Body of pancreas (tissue), 4 donors: Measurements from ENCODE around the gene UTP11. TPM values are rescaled to one million over a fixed set of nuclear protein-coding genes. Genes with fewer than 3 reads are reported as not detected.

Source experiments
- ATAC-seq: fragments of 150-250 bp; one replicate; pipeline ENCODE4 v1.9.1; 2016
- DNase-seq, 4 donors: peaks; one replicate each; pipeline ENCODE4 v3.0.0-alpha.2; 2019
- H3K27ac ChIP-seq, 4 donors: fragments of 200-600 bp; sonication (generic); 1 replicate in 3 of 4; 2 replicates in 1 of 4; pipeline versions ENCODE4 v1.5.1 to v1.6.1; 2016 to 2019; ENCODE audit warnings: mild to moderate bottlenecking in 1 of 4, mixed read lengths in 1 of 4, moderate library complexity in 1 of 4
- H3K27me3 ChIP-seq, 2 donors: fragments of 200-600 bp; sonication (generic); one replicate each; pipeline ENCODE4 v1.6.0; 2016; ENCODE audit warnings: mild to moderate bottlenecking in 1 of 2
- H3K36me3 ChIP-seq, 2 donors: fragments of 200-600 bp; sonication (generic); replicated peaks in 1 of 2; 2 replicates each; pipeline ENCODE4 v1.5.1; 2016; ENCODE audit warnings: low read depth in 2 of 2; ENCODE audit not compliant: insufficient read depth in 1 of 2
- H3K4me1 ChIP-seq: fragments of 200-600 bp; sonication (generic); one replicate; pipeline ENCODE4 v1.6.0; 2016
- H3K4me3 ChIP-seq, 2 donors: fragments of 200-600 bp; sonication (generic); 1 replicate in 1 of 2; 2 replicates in 1 of 2; pipeline ENCODE4 v1.5.1; 2016 to 2019
- H3K9me3 ChIP-seq, 3 donors: fragments of 200-600 bp; sonication (generic); 1 replicate in 2 of 3; 2 replicates in 1 of 3; pipeline ENCODE4 v1.5.1; 2016
- CTCF ChIP-seq, 7 experiments: fragments of 450-650 bp in 4 of 7; fragments of 200-600 bp in 3 of 7; sonication (generic) in 3 of 7; IDR thresholded peaks; one replicate each; pipeline ENCODE4 v1.5.1; 2016 to 2019; ENCODE audit warnings: antibody characterized with exemption in 7 of 7
- POLR2A ChIP-seq, 3 donors: fragments of 450-650 bp; IDR thresholded peaks; one replicate each; pipeline ENCODE4 v1.6.1; 2016; ENCODE audit warnings: antibody characterized with exemption in 3 of 3, mild to moderate bottlenecking in 2 of 3
- WGBS, 2 donors: methylation state at CpG; one replicate each; pipeline ENCODE4 v1.1.5; 2017; 5-methylcytosine and 5-hydroxymethylcytosine counted together
- intact Hi-C: fragments of 100-400 bp; cut with DNase I; formaldehyde crosslinking; loops from one replicate; pipeline ENCODE4 v1.15.1; 2023
- total RNA-seq, 2 donors: library from RNA; depleted of rRNA; stranded (reverse); fragments of >200 nt; gene quantifications; one replicate each; pipeline ENCODE4 v1.1.0, GENCODE V29; 2016

UTP11 gene
- total RNA-seq, 2 donors from 2014 or later: 10.9 to 13.2 TPM

GRCh38 chr1:38027201-38028104 lies 14.9 kb downstream of the UTP11 start:
- Histone ChIP-seq H3K4me3 (no peak overlapping the region), H3K36me3 (peaks cover 0 to 24% of the 10 kb centered on the region in 2 donors), H3K27me3 (no peaks in the 10 kb centered on the region), H3K4me1 (peaks cover 31% of the 10 kb centered on the region), H3K9me3 (no peaks in the 10 kb centered on the region), H3K27ac (no peak overlapping the region)
- DNase-seq (no peak), ATAC-seq (no peak)
- no peak for TF ChIP-seq POLR2A (IDR thresholded peaks at IDR 0.05)
- no peak for TF ChIP-seq CTCF (IDR thresholded peaks at IDR 0.05)
- intact Hi-C loops: no loop called here
- WGBS, 2 donors: 77 to 84% methylated on average over 10 to 19 of the region's 19 CpGs

GRCh38 chr1:38028105-38028591 lies 15.6 kb downstream of the UTP11 start:
- ATAC-seq (no peak), DNase-seq (no peak)
- H3K27ac ChIP-seq: no peak overlapping the region
- no peak for TF ChIP-seq CTCF (IDR thresholded peaks at IDR 0.05)
- TF ChIP-seq POLR2A (IDR thresholded peaks at IDR 0.05): no peak
- intact Hi-C loops: no loop called here
- peaks cover 31% of the 10 kb centered on the region for H3K4me1 ChIP-seq
- no peaks in the 10 kb centered on the region for H3K9me3 ChIP-seq
- H3K27me3 ChIP-seq: no peaks in the 10 kb centered on the region
- WGBS, 2 donors: 61 to 68% methylated on average over 3 of the region's 3 CpGs
- no peak overlapping the region for H3K4me3 ChIP-seq
- H3K36me3 ChIP-seq: peaks cover 0 to 20% of the 10 kb centered on the region in 2 donors

- H3K36me3 ChIP-seq: peaks cover 0 to 16% of the 10 kb centered on the region in 2 donors
- DNase-seq (no peak), ATAC-seq (no peak)
- no peaks in the 10 kb centered on the region for H3K27me3 ChIP-seq
- WGBS, 2 donors: 67 to 69% methylated on average over 1 to 2 of the region's 2 CpGs
- H3K4me1 ChIP-seq: peaks cover 31% of the 10 kb centered on the region
- intact Hi-C loops: no loop called here
- H3K9me3 ChIP-seq: no peaks in the 10 kb centered on the region
- no peak overlapping the region for H3K27ac ChIP-seq
- TF ChIP-seq CTCF (IDR thresholded peaks at IDR 0.05) (no peak), POLR2A (IDR thresholded peaks at IDR 0.05) (no peak)
- H3K4me3 ChIP-seq: no peak overlapping the region
Measured at GRCh38 chr1:38028671-38029070, 16.1 kb downstream of the UTP11 start.

GRCh38 chr1:38029081-38029681 lies 16.6 kb downstream of the UTP11 start:
- 19 to 43% methylated on average over 11 to 23 of the region's 23 CpGs for WGBS, 2 donors
- Histone ChIP-seq H3K36me3 (peaks cover 0 to 12% of the 10 kb centered on the region in 2 donors), H3K27ac (peak overlapping the region; percentile 52 to 79 (median 64)), H3K9me3 (no peaks in the 10 kb centered on the region), H3K27me3 (no peaks in the 10 kb centered on the region), H3K4me3 (no peak overlapping the region), H3K4me1 (peaks cover 31% of the 10 kb centered on the region)
- ATAC-seq: no peak
- intact Hi-C loops: no loop called here
- TF ChIP-seq CTCF (IDR thresholded peaks at IDR 0.05) (no peak), POLR2A (IDR thresholded peaks at IDR 0.05) (no peak)
- peak in 1 of 4 donors; percentile 47 for DNase-seq
